OCI-LY7 (cell line): Measurements from ENCODE around the gene PDGFB. TPM values are rescaled to one million over a fixed set of nuclear protein-coding genes. Genes with fewer than 3 reads are reported as not detected.

Experiments used
- BruUV-seq: library from RNA; stranded (reverse); fragments of 400-500 nt; replicated peaks from 2 replicates; lab custom pipeline; 2021; lab: Mats Ljungman, UMichigan
- CTCF ChIA-PET: fragments of 300-600 bp; sonication (Branson Sonifier 250); formaldehyde crosslinking; loops from one replicate; lab custom pipeline; 2022; ENCODE audit warnings: antibody characterized with exemption; ENCODE audit not compliant: unreplicated experiment; lab: Charles Lee
- POLR2A ChIA-PET: fragments of 300-600 bp; sonication (Branson Sonifier 250); formaldehyde crosslinking; loops from one replicate; lab custom pipeline; 2022; ENCODE audit warnings: antibody characterized with exemption; lab: Charles Lee
- DNase-seq: peaks from one replicate; pipeline ENCODE4 v3.0.0-alpha.2; 2015; ENCODE audit warnings: low spot score
- H2AFZ ChIP-seq: fragments of 200-600 bp; sonication (generic), shearing (Covaris generic); 2 replicates; pipeline ENCODE4 v1.6.1; 2014; ENCODE audit warnings: mild to moderate bottlenecking, antibody characterized with exemption, low read length, moderate library complexity
- H3K27ac ChIP-seq: fragments of 200-600 bp; sonication (generic); 2 replicates; pipeline ENCODE4 v1.5.1; 2014; ENCODE audit warnings: mixed run types, low read depth, mild to moderate bottlenecking, moderate library complexity, low read length, inconsistent platforms; ENCODE audit not compliant: poor library complexity, severe bottlenecking
- H3K36me3 ChIP-seq: fragments of 200-600 bp; sonication (generic); 2 replicates; pipeline ENCODE4 v1.6.1; 2014; ENCODE audit warnings: mild to moderate bottlenecking, antibody characterized with exemption, low read length, moderate library complexity, mixed read lengths; ENCODE audit not compliant: insufficient read depth
- H3K4me1 ChIP-seq: fragments of 200-600 bp; sonication (generic); 2 replicates; pipeline ENCODE4 v1.5.1; 2014; ENCODE audit warnings: mild to moderate bottlenecking, low read length; ENCODE audit not compliant: insufficient read depth, poor library complexity, severe bottlenecking
- H3K4me2 ChIP-seq: fragments of 200-600 bp; sonication (generic); 2 replicates; pipeline ENCODE4 v1.6.1; 2014; ENCODE audit warnings: mild to moderate bottlenecking, low read length
- H3K4me3 ChIP-seq: fragments of 200-600 bp; sonication (generic); 2 replicates; pipeline ENCODE4 v1.5.1; 2014; ENCODE audit warnings: mild to moderate bottlenecking, low read depth, low read length; ENCODE audit not compliant: poor library complexity, severe bottlenecking
- H3K79me2 ChIP-seq: fragments of 200-600 bp; sonication (generic); 2 replicates; pipeline ENCODE4 v1.6.1; 2016; ENCODE audit warnings: low read depth, mild to moderate bottlenecking, low read length, moderate library complexity, mixed read lengths; ENCODE audit not compliant: insufficient read depth
- H3K9me2 ChIP-seq: fragments of 200-600 bp; sonication (generic); 2 replicates; pipeline ENCODE4 v1.6.1; 2016; ENCODE audit warnings: mild to moderate bottlenecking, low read length, mixed read lengths; ENCODE audit not compliant: insufficient read depth
- H3K9me3 ChIP-seq: fragments of 200-600 bp; sonication (generic); 2 replicates; pipeline ENCODE4 v1.6.1; 2014; ENCODE audit warnings: mild to moderate bottlenecking, mixed run types, low read length, mixed read lengths
- H4K20me1 ChIP-seq: fragments of 200-600 bp; sonication (generic); 2 replicates; pipeline ENCODE4 v1.6.1; 2014; ENCODE audit warnings: mild to moderate bottlenecking, antibody characterized with exemption, low read length, moderate library complexity, mixed read lengths; ENCODE audit not compliant: insufficient read depth
- CTCF ChIP-seq: fragments of 200-600 bp; sonication (generic); conservative IDR thresholded peaks from 2 replicates; pipeline ENCODE4 v1.5.1; 2014; ENCODE audit warnings: mild to moderate bottlenecking, antibody characterized with exemption, low read length, moderate library complexity, mixed read lengths
- EZH2phosphoT487 ChIP-seq: fragments of 200-600 bp; sonication (generic); IDR thresholded peaks from 2 replicates; pipeline ENCODE4 v1.6.1; 2018; ENCODE audit warnings: low read depth, borderline replicate concordance, mild to moderate bottlenecking, mixed run types, antibody characterized with exemption, low read length, moderate library complexity, mixed read lengths
- intact Hi-C: fragments of 100-400 bp; cut with micrococcal nuclease; formaldehyde crosslinking; loops from one replicate; pipeline ENCODE4 v1.10.0; 2022; ENCODE audit not compliant: unreplicated experiment
- total RNA-seq, 2 experiments: library from RNA; depleted of rRNA in 1 of 2; stranded (reverse); fragments of >200 nt in 1 of 2; shearing (Covaris generic) in 1 of 2; gene quantifications; 2 replicates each; pipeline ENCODE4 v1.2.3, GENCODE V29; 2014 to 2022

PDGFB gene
- total RNA-seq, 2 experiments from 2014 or later: 0.27 TPM; not detected in 1

DNA sequence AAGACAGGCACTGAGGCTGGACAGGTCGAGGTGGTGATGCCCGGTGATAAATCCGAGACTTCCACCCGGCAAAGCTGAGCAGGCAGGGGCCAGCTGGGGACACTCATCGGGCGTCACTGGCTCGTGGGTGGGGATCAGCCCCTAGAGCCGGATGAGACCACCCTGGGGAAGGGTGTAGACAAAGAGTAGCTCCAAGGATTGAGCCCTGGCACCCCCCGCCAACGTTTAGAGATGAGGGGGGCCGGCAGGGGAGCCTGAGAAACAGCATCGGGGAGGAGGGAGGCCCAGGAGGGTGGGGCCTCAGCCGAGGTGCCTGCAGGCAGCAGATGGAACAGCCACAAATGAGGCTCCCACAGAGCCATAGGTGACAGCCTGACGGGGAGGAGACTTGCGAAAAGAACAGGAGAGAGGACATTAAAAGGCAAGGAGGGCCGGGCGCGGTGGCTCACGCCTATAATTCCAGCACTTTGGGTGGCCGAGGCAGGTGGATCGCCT, 64.9 kb downstream of the PDGFB start:
- Histone ChIP-seq H3K79me2 (no peaks in the 10 kb centered on the region), H3K36me3 (no peaks in the 10 kb centered on the region), H4K20me1 (no peaks in the 10 kb centered on the region), H3K4me2 (no peak overlapping the region), H3K27ac (no peak overlapping the region), H2AFZ (no peak overlapping the region), H3K9me3 (no peaks in the 10 kb centered on the region), H3K4me3 (no peak overlapping the region), H3K4me1 (peaks cover 5% of the 10 kb centered on the region), H3K9me2 (no peaks in the 10 kb centered on the region)
- DNase-seq: no peak
- POLR2A ChIA-PET: interaction anchor here (1.6 kb wide), 1 partner anchor 139 kb away, joined by 3 read pairs; the partner anchor contains the start of gene RPL3
- intact Hi-C loops: no loop called here
- TF ChIP-seq CTCF (no peak), EZH2phosphoT487 (no peak)
- CTCF ChIA-PET: no interaction called here
- BruUV-seq: no TSS peak

- H3K4me3 ChIP-seq: no peak overlapping the region
- no peak for DNase-seq
- BruUV-seq: no TSS peak
- no peak overlapping the region for H2AFZ ChIP-seq
- H3K79me2 ChIP-seq: no peaks in the 10 kb centered on the region
- no peak overlapping the region for H3K4me2 ChIP-seq
- H3K4me1 ChIP-seq: peaks cover 10% of the 10 kb centered on the region
- no peaks in the 10 kb centered on the region for H3K9me3 ChIP-seq
- no peaks in the 10 kb centered on the region for H3K36me3 ChIP-seq
- intact Hi-C loops: no loop called here
- CTCF ChIA-PET: no interaction called here
- no peaks in the 10 kb centered on the region for H4K20me1 ChIP-seq
- H3K9me2 ChIP-seq: no peaks in the 10 kb centered on the region
- POLR2A ChIA-PET: interaction anchor here (1.6 kb wide), 1 partner anchor 140 kb away, joined by 3 read pairs; the partner anchor contains the start of gene RPL3
- TF ChIP-seq EZH2phosphoT487 (no peak), CTCF (no peak)
- no peak overlapping the region for H3K27ac ChIP-seq
Measured at GRCh38 chr22:39179401-39179827, 65.4 kb downstream of the PDGFB start.

- Histone ChIP-seq H4K20me1 (no peaks in the 10 kb centered on the region), H3K27ac (no peak overlapping the region), H3K9me2 (no peaks in the 10 kb centered on the region), H3K4me1 (peaks cover 19% of the 10 kb centered on the region), H3K9me3 (no peaks in the 10 kb centered on the region), H3K4me3 (no peak overlapping the region), H2AFZ (no peak overlapping the region), H3K4me2 (no peak overlapping the region), H3K36me3 (no peaks in the 10 kb centered on the region), H3K79me2 (no peaks in the 10 kb centered on the region)
- POLR2A ChIA-PET: no interaction called here
- DNase-seq: no peak
- intact Hi-C loops: no loop called here
- BruUV-seq: no TSS peak
- no peak for TF ChIP-seq EZH2phosphoT487
- TF ChIP-seq CTCF: no peak
- CTCF ChIA-PET: no interaction called here
Measured at GRCh38 chr22:39178206-39179111, 66.3 kb downstream of the PDGFB start.
